Bone marrow (tissue), 2 donors: ENCODE measurements around the gene ELAPOR1.
"Not testable (repeated sequence)": the region's sequence is repeated elsewhere in the genome, so short reads cannot be mapped to it uniquely, and the experiment has no call there.

Source experiments
- DNase-seq, 2 donors: peaks; one replicate each; lab custom pipeline; 2025; lab: John Stamatoyannopoulos, UW

The ELAPOR1 gene

GRCh38 chr1:109138358-109138757 is 24.4 kb downstream of the ELAPOR1 start:
- DNase-seq = no peak

GRCh38 chr1:109140392-109140791 is 26.5 kb downstream of the ELAPOR1 start:
- DNase-seq = no peak

GRCh38 chr1:109142260-109142659 is 28.3 kb downstream of the ELAPOR1 start:
- no peak for DNase-seq

GRCh38 chr1:109142725-109143124 is 28.8 kb downstream of the ELAPOR1 start:
- not testable (repeated sequence) for DNase-seq

- no peak for DNase-seq
Observed at GRCh38 chr1:109148987-109149561, 35.2 kb downstream of the ELAPOR1 start.

- no peak for DNase-seq
Observed at GRCh38 chr1:109149874-109150601, 36.1 kb downstream of the ELAPOR1 start.

DNA sequence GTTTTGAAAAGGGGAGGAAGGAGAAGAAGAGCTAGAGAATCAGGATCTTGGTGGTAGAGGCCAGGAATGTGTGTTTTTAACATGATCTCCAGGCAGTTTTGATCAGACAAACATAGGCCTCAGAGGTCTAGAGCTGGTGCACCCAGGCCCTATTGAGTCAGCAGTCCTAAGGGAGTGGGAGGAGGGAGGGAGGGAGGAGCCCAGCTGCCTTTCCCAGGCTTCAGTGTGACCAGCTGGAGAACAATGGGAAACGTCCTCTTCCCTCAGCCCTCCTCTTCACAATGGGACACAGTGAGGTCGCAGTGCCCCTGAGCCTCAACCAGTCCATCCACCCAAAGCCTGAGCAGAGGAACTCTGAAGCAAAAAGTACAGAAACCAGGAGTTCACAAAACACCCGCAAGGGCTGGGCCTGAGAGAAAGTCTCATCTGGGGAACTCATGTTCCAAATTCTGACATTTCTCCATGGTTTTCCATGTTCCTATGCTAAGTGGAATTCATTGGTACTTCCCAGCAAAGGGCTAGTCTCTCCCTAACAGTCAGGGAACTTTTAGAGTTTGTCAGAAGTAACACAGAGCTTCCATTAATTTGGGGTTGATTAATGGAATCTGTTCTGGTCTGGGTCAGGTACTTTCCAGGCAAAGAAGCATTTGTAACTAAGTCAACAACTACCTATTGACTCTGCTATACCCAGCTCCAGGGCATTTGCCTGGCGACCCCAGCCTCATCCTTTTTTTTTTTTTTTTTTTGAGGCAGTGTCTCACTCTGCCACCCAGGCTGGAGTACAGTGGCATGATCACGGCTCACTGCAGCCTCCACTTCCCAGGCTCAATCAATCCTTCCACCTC is 37.5 kb downstream of the ELAPOR1 start:
- DNase-seq = no peak

GRCh38 chr1:109152196-109152595 is 38.3 kb downstream of the ELAPOR1 start:
- DNase-seq = no peak

GRCh38 chr1:109156916-109157385 is 43.0 kb downstream of the ELAPOR1 start:
- DNase-seq = no peak

DNA sequence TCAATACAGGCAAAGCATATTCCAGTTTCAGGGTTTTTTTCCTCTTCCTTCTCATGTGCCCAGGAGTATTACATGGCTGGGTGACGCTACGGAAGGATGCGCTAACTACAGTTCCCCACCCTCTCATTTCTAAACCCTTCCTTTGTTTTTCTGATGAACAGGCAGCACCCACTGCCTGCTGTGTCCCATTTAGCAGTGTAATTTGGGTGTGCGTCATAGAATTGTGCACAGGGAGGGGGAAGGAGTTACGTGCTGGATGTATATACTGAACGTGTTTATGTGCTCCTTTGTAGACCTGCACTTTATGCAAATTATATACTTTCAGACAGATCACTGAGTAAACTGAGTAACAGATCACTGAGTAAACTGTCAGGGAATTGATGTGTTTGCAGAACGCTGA is 44.5 kb downstream of the ELAPOR1 start:
- DNase-seq = no peak

DNA sequence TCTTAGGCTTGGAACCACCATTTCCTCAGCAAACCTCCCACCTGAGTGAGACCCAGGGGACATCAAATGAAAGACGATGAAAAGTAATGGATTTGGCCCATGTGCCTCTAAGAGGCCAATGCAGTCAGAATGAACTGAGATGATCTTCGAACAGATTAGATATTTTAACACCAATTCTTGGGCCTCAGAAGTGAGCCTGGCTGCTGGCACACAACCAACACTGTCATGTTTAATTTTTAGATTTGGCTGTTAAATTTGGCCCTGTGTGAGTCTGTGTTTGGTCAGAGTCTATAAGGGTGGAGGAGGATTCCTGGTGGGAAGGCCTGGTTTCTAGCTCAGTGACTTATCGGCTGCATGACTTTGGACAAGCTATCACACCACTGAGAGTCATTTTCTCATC is 45.4 kb downstream of the ELAPOR1 start:
- DNase-seq = no peak

DNA sequence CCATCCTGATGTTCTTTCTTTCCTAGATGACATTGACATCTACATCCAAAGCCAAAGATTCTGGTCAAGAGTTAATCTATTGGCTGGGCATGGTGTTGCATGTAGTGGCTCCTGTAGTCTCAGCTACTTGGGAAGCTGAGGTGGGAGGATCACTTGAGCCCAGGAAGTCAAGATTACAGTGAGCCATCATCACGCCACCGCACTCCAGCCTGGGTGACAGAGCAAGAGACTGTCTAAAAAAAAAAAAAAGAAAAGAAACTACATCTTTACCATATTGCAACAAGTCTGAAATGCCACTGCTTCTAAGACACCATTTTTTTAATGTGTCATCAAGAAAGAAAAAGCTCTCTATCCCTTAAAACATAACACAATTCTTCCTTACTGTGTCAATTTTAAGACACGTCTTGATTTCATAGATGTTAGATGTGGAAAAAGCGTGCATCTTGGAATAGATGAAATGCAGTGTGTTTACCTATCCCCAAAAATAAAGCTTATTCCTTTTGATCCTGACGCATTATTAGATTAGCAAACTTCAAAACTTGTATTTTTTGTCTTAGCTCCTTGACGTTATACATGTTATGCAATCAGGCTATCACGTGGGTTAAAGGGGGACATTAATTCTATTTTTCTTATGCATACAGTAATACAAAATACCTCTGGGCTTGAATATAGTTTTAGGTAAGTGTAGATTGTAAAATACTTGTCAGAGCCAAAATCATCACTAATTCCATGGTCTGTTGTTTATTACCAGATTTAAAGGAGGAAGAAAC is 46.3 kb downstream of the ELAPOR1 start:
- DNase-seq = no peak

DNA sequence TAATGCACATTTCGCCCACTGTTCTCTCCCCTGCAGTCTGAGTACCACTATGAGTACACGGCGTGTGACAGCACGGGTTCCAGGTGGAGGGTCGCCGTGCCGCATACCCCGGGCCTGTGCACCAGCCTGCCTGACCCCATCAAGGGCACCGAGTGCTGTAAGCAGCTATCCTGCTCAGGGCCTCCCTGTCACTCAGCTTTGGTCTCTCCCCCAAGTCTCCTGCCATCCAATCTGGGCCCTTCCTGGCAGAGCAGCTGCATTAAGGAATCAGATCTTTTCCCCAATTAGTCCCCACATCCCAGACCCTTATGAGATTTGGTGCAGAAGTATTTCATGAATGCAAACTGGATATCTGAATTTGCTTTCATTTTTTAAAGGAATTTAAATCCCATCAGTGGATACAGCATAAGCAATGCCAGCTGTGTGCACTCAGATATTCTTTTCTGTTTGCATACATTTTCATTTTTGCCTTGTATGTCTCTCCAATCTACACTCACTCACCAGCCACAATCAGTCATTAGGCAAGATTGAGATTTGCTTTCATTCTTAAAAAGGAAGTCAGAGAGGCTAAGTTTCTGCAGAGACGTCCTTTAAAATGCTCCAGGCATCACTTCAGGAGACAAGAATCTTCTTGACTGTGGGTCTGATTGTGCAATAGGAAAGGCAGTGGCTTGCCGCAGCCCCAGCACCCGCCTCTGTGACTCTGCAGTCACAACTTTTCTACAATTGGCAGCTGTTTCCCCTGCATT is 48.1 kb downstream of the ELAPOR1 start:
- DNase-seq = peak in 1 of 2 donors; percentile 94

DNA sequence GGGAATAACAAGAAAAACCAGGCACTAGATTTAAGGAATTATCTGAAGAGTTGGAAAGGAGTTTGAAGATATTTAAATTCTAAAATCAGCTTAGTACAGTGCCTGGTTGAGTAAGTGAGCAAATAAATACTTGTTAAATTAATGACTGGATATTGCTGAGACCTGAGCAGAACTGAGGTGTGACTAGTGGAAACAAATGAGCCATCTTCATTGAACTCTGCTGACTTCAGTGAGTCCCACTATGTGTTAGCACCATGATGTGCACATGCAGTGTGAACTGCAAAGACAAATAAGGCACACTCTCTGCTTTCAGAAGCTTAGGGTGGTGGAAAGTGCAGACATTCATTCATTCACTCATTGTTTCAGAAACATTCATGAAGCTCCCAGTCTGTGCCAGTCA is 48.7 kb downstream of the ELAPOR1 start:
- DNase-seq = no peak

GRCh38 chr1:109163551-109163950 is 49.6 kb downstream of the ELAPOR1 start:
- no peak for DNase-seq
